ENCODE results near the gene RNF8. TPM values are rescaled to one million over a fixed set of nuclear protein-coding genes. Genes with fewer than 3 reads are reported as not detected.
A peak's percentile ranks its signal among the peaks of the same experiment; 100 is the strongest.
"Not testable (repeated sequence)": the region's sequence is repeated elsewhere in the genome, so short reads cannot be mapped to it uniquely, and the experiment has no call there.

The RNF8 gene
- total RNA-seq, 2 donors from 2014 or later = 18.1 to 28.0 TPM

GRCh38 chr6:37317312-37318038, 36.3 kb upstream of the RNF8 start:
- no peak for DNase-seq (ENCODE audit: low spot score in 2 of 2)
- ATAC-seq = no peak
- Mint-ChIP-seq H3K27ac (no peak overlapping the region), H3K9me3 (no peaks in the 10 kb centered on the region), H3K36me3 (no peaks in the 10 kb centered on the region)

GRCh38 chr6:37319156-37319555, 34.6 kb upstream of the RNF8 start:
- no peak overlapping the region for H3K27ac Mint-ChIP-seq
- no peak for ATAC-seq
- no peaks in the 10 kb centered on the region for H3K9me3 Mint-ChIP-seq
- H3K36me3 Mint-ChIP-seq = no peaks in the 10 kb centered on the region
- DNase-seq (ENCODE audit: low spot score in 2 of 2) = no peak

GRCh38 chr6:37319856-37320480, 33.8 kb upstream of the RNF8 start:
- no peak for ATAC-seq
- Mint-ChIP-seq H3K9me3 (no peaks in the 10 kb centered on the region), H3K36me3 (no peaks in the 10 kb centered on the region), H3K27ac (no peak overlapping the region)
- DNase-seq (ENCODE audit: low spot score in 2 of 2) = no peak

- ATAC-seq = no peak
- no peaks in the 10 kb centered on the region for H3K36me3 Mint-ChIP-seq
- H3K27ac Mint-ChIP-seq = no peak overlapping the region
- no peaks in the 10 kb centered on the region for H3K9me3 Mint-ChIP-seq
- no peak for DNase-seq (ENCODE audit: low spot score in 2 of 2)
Observed at GRCh38 chr6:37320646-37321045, 33.1 kb upstream of the RNF8 start.

- Mint-ChIP-seq H3K9me3 (no peaks in the 10 kb centered on the region), H3K36me3 (no peaks in the 10 kb centered on the region), H3K27ac (peak overlapping the region in 1 of 2 donors; percentile 89)
- DNase-seq (ENCODE audit: low spot score in 2 of 2) = no peak
- no peak for ATAC-seq
Observed at GRCh38 chr6:37321101-37321500, 32.7 kb upstream of the RNF8 start.

- Mint-ChIP-seq H3K27ac (peak overlapping the region; percentile 8 to 89), H3K9me3 (no peaks in the 10 kb centered on the region), H3K36me3 (no peaks in the 10 kb centered on the region)
- no peak for ATAC-seq
- no peak for DNase-seq (ENCODE audit: low spot score in 2 of 2)
Observed at GRCh38 chr6:37321516-37322415, 32.0 kb upstream of the RNF8 start.

GRCh38 chr6:37323580-37323979, 30.2 kb upstream of the RNF8 start:
- Mint-ChIP-seq H3K36me3 (no peaks in the 10 kb centered on the region), H3K9me3 (no peaks in the 10 kb centered on the region), H3K27ac (peak overlapping the region in 1 of 2 donors; percentile 33)
- DNase-seq (ENCODE audit: low spot score in 2 of 2) (no peak), ATAC-seq (no peak)

- Mint-ChIP-seq H3K36me3 (no peaks in the 10 kb centered on the region), H3K9me3 (no peaks in the 10 kb centered on the region), H3K27ac (peak overlapping the region in 1 of 2 donors; percentile 33)
- DNase-seq (ENCODE audit: low spot score in 2 of 2) (no peak), ATAC-seq (peak; percentile 87 to 88)
Observed at GRCh38 chr6:37324131-37325033, 29.4 kb upstream of the RNF8 start.

- H3K27ac Mint-ChIP-seq; H3K9me3 Mint-ChIP-seq; ATAC-seq; DNase-seq (ENCODE audit: low spot score in 2 of 2); H3K36me3 Mint-ChIP-seq: not testable (repeated sequence)
Observed at GRCh38 chr6:37330345-37330744, 23.4 kb upstream of the RNF8 start.

GRCh38 chr6:37331047-37331446, 22.7 kb upstream of the RNF8 start:
- H3K9me3 Mint-ChIP-seq = no peaks in the 10 kb centered on the region
- H3K27ac Mint-ChIP-seq = no peak overlapping the region
- no peaks in the 10 kb centered on the region for H3K36me3 Mint-ChIP-seq
- no peak for DNase-seq (ENCODE audit: low spot score in 2 of 2)
- no peak for ATAC-seq

- H3K9me3 Mint-ChIP-seq = no peaks in the 10 kb centered on the region
- H3K27ac Mint-ChIP-seq = peak overlapping the region in 1 of 2 donors; percentile 39
- ATAC-seq (peak in 1 of 2 donors; percentile 78), DNase-seq (ENCODE audit: low spot score in 2 of 2) (no peak)
- H3K36me3 Mint-ChIP-seq = no peaks in the 10 kb centered on the region
Observed at GRCh38 chr6:37332894-37333293, 20.9 kb upstream of the RNF8 start.

GRCh38 chr6:37334047-37334446, 19.7 kb upstream of the RNF8 start:
- no peak for ATAC-seq

GRCh38 chr6:37338317-37338716, 15.5 kb upstream of the RNF8 start:
- not testable (repeated sequence) for H3K27ac Mint-ChIP-seq; H3K9me3 Mint-ChIP-seq; ATAC-seq; DNase-seq (ENCODE audit: low spot score in 2 of 2); H3K36me3 Mint-ChIP-seq

More at GRCh38 chr6:37334047-37334446, 19.7 kb upstream of the RNF8 start:
- no peak overlapping the region for H3K27ac Mint-ChIP-seq
- no peaks in the 10 kb centered on the region for H3K9me3 Mint-ChIP-seq
- no peaks in the 10 kb centered on the region for H3K36me3 Mint-ChIP-seq
- DNase-seq (ENCODE audit: low spot score in 2 of 2) = no peak

GRCh38 chr6:37338745-37339255, 15.0 kb upstream of the RNF8 start:
- H3K36me3 Mint-ChIP-seq = no peaks in the 10 kb centered on the region

GRCh38 chr6:37339741-37340638, 13.8 kb upstream of the RNF8 start:
- H3K9me3 Mint-ChIP-seq = no peaks in the 10 kb centered on the region
- H3K27ac Mint-ChIP-seq = no peak overlapping the region
- H3K36me3 Mint-ChIP-seq = no peaks in the 10 kb centered on the region
- ATAC-seq (no peak), DNase-seq (ENCODE audit: low spot score in 2 of 2) (no peak)

More at GRCh38 chr6:37338745-37339255, 15.0 kb upstream of the RNF8 start:
- Mint-ChIP-seq H3K9me3 (no peaks in the 10 kb centered on the region), H3K27ac (no peak overlapping the region)
- ATAC-seq (no peak), DNase-seq (ENCODE audit: low spot score in 2 of 2) (no peak)

Measured in activated naive CD4-positive, alpha-beta T cell treated with anti-CD3 and anti-CD28 coated beads, Interleukin-2, amount 50 U/mL, for 72 hours (primary cell).